ENCODE results near the gene SP140.
"Not testable (repeated sequence)": the region's sequence is repeated elsewhere in the genome, so short reads cannot be mapped to it uniquely, and the experiment has no call there.

Gene SP140

DNA sequence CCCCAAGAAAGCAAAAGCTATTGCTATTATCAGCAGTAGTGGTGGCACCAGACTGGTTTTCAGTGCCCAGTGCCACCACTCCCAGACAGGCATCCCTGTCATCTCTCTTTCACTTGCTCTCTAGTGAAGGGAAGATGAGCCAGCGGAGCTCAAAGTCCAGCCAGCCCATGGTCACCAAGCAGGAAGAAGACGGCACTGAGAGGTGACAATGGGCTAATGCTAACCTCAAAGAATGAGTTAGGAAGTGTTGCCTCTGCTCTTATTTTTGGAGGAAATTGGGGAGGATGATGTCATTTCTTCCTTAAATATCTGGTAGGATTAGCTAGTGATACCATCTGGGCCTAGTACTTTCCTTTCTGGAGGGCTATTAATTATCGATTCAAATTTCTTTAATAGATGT is 1.7 kb downstream of the SP140 start:
- no peak for DNase-seq

GRCh38 chr2:230230087-230230486 is 4.6 kb downstream of the SP140 start:
- DNase-seq, result no peak

- DNase-seq, result no peak
Observed at GRCh38 chr2:230230496-230231200, 5.1 kb downstream of the SP140 start.

- no peak for DNase-seq
Observed at GRCh38 chr2:230231251-230231650, 5.7 kb downstream of the SP140 start.

DNA sequence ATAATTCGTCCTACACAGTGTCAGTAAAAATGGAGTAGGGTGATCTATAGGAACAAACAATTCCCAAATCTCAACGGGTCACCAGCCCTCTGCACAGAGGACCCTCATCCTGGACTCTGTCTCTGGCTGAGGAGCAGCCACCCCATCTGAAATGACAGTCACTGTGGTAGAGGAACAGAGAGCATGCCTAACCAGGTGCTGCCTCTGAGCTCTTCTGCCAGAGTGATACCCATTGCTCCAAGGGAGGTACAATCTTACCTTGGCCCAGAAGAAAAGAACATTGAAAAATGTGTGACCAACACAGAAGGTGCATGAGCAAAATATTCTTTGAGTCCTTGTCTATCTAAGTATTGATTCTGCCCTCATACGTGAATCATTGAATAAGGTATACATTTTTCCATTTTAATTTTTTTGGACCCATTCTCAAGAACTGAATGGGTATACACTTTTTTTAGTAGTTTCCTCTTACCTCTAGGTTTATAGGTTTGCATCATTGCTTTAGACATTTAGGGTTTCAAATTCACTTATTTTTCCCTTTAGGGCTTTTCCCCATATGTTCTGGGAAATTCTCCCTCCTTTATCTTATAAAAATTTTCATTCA is 8.7 kb downstream of the SP140 start:
- no peak for DNase-seq

GRCh38 chr2:230234845-230235244 is 9.3 kb downstream of the SP140 start:
- DNase-seq, result no peak

DNA sequence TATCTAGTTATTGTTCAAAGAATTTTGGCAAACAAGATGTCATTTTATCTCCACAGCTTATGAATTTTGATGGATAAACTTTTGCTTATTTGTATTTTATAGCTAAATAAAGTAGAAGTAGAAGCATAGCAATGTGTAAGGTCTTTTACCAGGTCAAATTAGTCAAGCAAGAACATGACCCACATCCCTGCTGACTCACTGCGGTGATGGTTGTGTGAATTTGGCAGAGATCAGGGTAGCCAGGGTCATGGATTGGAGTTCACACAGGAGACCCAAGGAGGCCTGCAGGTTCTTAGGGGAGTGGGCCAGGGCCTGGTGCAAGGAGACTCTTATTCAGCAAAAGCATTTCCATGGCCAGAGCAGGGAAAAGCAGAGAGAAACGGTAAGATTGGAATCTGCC is 18.7 kb downstream of the SP140 start:
- DNase-seq, result no peak

GRCh38 chr2:230246206-230246605 is 20.7 kb downstream of the SP140 start:
- DNase-seq, result no peak

DNA sequence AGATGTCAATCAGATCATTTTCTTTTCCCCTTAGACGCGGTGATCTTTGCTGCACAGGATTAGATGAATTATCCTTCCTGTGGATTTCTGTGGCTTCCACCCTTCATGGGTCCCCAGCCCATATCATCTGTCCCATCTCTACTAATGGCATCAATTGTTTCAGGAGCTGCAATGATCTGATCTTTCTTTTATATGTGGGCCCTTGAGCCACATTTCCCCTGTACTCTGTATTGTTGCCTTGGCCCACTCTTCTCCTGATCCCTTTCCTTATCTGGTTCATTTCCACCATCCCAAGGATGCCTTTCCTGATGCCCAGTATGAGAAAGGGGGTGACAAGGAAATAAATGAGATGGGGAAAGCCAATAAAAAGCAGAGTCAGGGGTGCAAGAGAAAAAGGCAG is 24.7 kb downstream of the SP140 start:
- DNase-seq, result no peak

DNA sequence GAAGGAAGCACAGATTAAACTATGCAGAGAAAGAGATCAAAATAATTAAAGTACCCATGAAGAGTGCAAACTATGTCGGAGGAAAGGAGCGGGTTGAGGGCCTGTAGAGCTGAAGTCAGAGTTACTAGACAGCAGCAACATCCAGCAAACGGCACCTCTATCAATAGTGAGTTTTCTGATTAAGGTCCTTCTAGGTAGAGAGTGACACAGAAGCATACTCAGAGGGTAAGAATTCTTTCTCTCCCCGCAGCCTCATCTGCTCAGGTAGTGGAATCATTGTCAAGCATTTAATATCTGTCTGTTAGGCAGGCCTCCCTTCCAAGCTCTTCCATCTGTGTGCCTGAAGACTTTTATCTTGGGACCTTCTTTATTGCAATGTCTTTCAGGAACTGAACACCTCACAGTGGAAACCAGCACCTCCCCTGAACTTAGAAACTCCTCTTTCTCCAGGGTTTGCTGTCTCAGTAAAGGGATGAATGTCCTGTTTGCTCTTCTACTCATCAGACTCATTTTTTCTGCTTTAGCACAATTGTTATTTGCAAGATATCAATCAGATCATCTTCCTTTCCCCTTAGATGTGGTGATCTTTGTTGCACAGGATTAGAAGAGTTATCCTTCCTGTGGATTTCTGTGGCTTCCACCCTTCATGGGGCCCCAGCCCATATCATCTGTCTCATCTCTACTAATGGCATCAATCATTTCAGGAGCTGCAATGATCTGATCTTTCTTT is 28.8 kb downstream of the SP140 start:
- no peak for DNase-seq

DNA sequence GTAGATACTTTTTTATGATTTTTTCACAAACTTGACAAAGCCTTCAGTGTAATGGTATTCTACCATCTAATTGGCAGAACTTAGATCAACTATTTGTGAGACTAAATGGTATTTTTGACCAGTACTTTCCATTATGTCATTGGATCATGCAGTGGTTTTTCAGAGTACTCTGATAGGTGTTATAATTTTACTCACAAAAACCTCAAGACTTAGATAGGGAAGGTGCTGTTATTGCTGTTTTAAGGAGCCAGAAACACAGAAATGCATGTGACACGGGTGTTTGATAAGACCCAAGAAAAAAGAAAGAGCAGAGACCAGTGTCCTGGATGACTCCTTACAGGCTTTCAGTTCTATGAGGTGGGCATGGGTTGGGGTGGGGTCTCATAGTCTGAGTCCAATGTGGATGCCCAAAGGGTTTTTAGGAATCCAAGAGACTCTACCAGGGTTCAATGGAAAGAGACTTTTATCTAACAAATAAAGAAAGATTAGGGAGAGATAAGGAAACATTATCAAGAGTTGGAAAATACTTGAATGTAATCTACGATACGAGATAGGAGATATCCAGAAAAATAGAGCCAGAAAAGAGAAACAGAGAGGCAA is 31.3 kb downstream of the SP140 start:
- DNase-seq, result no peak

DNA sequence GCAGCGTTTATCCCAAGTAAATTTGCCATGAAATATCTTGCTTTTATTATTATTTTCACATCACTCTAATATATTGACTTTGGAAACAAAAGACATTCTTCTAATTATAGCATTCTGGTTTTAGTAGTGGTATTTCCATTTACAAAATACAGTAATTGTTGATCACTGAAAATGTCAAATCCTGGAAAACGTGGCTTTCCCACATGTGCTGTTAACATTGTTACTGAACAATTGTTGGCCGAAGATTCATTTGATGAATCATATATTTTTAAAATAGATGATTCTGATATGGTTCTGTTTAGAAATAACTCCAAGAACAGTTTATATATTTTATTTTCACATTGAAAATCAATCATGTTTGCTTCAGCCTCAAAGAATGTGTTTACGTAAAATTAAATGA is 32.9 kb downstream of the SP140 start:
- no peak for DNase-seq

DNA sequence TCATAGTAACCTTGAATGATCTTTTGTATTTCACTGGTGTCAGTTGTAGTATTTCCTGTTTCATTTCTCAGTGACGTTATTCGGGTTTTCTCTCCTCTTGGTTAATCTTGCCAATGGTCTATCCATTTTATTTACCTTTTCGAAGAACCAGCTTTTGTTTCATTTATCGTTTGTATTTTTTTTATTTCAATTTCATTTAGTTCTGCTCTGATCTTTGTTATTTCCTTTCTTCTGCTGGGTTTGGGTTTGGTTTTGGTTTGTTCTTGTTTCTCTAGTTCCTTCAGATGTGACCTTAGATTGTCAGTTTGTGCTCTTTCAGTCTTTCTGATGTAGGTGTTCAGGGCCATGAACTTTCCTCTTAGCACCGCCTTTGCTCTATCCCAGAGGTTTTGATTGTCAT is 36.7 kb downstream of the SP140 start:
- DNase-seq, result no peak

- DNase-seq, result not testable (repeated sequence)
Observed at GRCh38 chr2:230264945-230265344, 39.4 kb downstream of the SP140 start.

GRCh38 chr2:230266638-230267037 is 41.1 kb downstream of the SP140 start:
- no peak for DNase-seq

GRCh38 chr2:230267059-230267458 is 41.5 kb downstream of the SP140 start:
- no peak for DNase-seq

DNA sequence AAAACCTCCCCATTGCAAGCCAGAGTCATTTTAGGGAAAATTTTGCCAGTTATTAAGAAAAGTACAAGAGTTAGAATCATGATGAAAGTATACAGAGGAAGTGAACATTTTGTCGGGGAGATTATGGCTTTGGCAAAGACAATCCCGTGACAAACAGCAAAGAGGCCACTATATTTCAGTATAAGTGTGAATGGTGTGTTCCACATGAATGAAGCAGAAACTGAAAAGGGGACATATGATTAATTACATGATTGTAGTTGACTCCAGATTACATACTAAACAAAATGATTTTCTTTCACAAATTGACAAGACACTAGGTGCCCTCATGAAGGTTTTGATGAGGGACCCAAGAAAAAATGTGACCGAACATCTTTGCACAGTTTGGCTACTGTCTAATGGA is 42.0 kb downstream of the SP140 start:
- DNase-seq, result no peak

DNA sequence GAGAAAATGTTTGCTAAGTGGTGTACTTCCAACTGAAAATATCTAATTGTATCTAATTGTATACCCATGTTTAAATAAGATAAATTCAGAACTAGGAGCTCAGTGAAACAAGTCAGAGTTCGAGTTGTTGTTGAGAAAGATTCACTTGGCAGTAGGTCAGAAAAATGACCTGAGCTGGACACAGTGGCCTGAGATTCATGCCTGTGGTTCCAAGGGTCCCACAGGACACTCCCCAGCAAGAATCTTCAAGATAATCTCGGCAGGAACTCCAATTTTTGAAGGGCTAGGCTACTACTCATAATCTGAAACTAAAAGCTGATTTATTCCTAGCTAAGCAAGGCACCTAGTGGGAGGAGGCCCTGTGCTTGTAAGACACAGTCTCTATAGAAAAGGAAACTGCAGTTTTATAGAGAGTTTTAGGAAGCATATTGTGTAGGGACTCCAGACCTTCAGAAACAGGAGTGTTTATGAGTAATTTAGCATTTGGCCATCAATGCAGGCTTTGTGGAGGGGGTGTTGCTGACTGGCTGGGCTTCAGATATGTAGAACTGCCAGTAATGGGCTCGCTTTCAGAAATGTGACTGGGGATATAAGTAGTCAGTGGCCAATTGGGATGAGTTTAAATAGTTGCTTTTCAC is 43.2 kb downstream of the SP140 start:
- DNase-seq, result no peak

- no peak for DNase-seq
Observed at GRCh38 chr2:230269715-230270114, 44.2 kb downstream of the SP140 start.

DNA sequence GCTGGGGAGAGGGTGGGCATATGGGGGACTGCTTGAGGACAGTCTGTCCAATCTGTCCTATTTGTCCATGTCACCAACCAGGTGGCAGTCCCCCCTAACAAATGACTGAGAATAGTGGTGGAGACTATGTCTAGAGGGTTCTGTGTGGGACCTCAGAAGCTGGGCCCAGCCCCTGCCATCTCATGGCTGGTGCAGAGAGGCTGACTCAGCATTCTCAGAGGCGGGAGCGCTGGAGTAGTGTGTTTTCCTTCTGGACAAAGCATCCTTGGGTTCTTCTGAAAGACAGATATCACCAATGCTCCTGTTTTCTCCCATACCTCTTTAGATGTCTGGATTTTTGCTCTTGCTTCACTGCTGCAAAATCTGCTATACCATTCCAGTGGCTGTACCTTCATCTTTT is 57.4 kb downstream of the SP140 start:
- DNase-seq, result no peak

DNA sequence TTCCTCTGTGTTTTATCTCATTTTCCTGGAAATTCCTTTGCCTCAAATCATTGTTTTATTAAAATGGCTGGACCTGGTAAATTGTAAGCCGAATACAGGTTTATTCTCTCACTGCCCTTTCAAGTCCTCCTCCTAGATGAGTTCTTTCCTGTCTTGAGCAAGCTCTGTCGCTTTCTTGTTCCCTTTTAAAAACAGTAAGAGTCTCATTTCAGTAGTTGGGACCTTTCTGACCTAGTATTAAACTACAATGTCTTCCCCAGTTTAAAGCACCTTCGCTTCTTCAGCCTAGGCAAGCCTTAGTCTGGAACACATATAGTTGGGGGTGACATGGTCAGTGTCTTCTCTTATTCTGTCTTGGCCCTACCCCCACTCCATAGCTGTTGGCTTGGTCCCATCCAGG is 60.5 kb downstream of the SP140 start:
- no peak for DNase-seq

DNA sequence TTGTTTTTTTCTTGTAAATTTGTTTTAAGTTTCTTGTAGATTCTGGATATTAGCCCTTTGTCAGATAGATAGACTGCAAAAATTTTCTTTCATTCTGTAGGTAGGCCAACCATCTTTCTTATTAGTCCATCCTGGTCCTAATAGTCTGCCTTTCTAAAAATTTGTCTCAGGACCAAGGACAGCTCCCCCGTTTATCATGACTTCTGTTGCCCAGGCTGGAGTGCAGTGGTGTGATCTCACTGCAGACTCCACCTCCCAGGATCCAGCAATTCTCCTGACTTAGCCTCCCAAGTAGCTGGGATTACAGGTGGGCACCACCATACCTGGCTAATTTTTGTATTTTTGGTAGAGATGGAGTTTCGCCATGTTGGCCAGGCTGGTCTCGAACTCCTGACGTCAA is 63.8 kb downstream of the SP140 start:
- DNase-seq, result not testable (repeated sequence)

- DNase-seq, result no peak
Observed at GRCh38 chr2:230295192-230295591, 69.7 kb downstream of the SP140 start.

All from DMS 273 treated with DMSO at 0.1 percent for 48 hours (cell line).